H1 (cell line): ENCODE measurements around the gene CBFB. TPM values are rescaled to one million over a fixed set of nuclear protein-coding genes. Genes with fewer than 3 reads are reported as not detected.

ENCODE experiments used
- CTCF ChIA-PET: fragments of 300-600 bp; sonication (Branson Sonifier 250); formaldehyde crosslinking; loops from one replicate; lab custom pipeline; 2021; ENCODE audit not compliant: partially characterized antibody; lab: Charles Lee
- POLR2A ChIA-PET: fragments of 300-600 bp; sonication (Branson Sonifier 250); formaldehyde crosslinking; loops from one replicate; lab custom pipeline; 2021; ENCODE audit warnings: inconsistent platforms; ENCODE audit not compliant: partially characterized antibody; lab: Charles Lee
- DNase-seq, 2 experiments: peaks; one replicate each; pipeline versions ENCODE4 v3.0.0 to v3.0.0-alpha.2; 2010 to 2022; ENCODE audit warnings: low spot score in 2 of 2, low read depth in 1 of 2, mixed read lengths in 1 of 2
- FAIRE-seq: peaks from 2 replicates; lab custom pipeline; 2011; peaks lifted over from hg19 to GRCh38; lab: Jason Lieb, UNC
- H2AFZ ChIP-seq: 2 replicates; pipeline ENCODE4 v1.8.1; 2012; ENCODE audit warnings: low read length, inconsistent platforms
- H2AK5ac ChIP-seq: 2 replicates; pipeline ENCODE4 v1.6.1; 2013; ENCODE audit warnings: low read depth, low read length
- H2BK120ac ChIP-seq: replicated peaks from 2 replicates; pipeline ENCODE3; 2013; ENCODE audit warnings: low read depth, low read length, inconsistent platforms
- H2BK12ac ChIP-seq: 2 replicates; pipeline ENCODE4 v1.6.1; 2013; ENCODE audit warnings: low read depth, low read length
- H2BK15ac ChIP-seq: 2 replicates; pipeline ENCODE4 v1.6.1; 2013; ENCODE audit warnings: low read length
- H2BK20ac ChIP-seq: 2 replicates; pipeline ENCODE4 v1.6.1; 2013; ENCODE audit warnings: low read length
- H2BK5ac ChIP-seq: 2 replicates; pipeline ENCODE4 v1.6.1; 2013; ENCODE audit warnings: low read depth, low read length
- H3K14ac ChIP-seq: 2 replicates; pipeline ENCODE4 v1.6.1; 2013; ENCODE audit warnings: inconsistent platforms; ENCODE audit not compliant: insufficient read length
- H3K18ac ChIP-seq: 2 replicates; pipeline ENCODE4 v1.6.1; 2013; ENCODE audit warnings: low read length; ENCODE audit errors: extremely low read depth
- H3K23ac ChIP-seq: 2 replicates; pipeline ENCODE4 v1.6.1; 2013; ENCODE audit warnings: inconsistent platforms; ENCODE audit not compliant: insufficient read length
- H3K23me2 ChIP-seq: 2 replicates; pipeline ENCODE4 v1.6.1; 2013; ENCODE audit warnings: low read depth, low read length
- H3K27ac ChIP-seq: 2 replicates; pipeline ENCODE4 v1.6.1; 2011; ENCODE audit warnings: low read depth, low read length, inconsistent platforms
- H3K27me3 ChIP-seq, 4 experiments: replicated peaks in 1 of 4; 1 replicate in 1 of 4; 2 replicates in 3 of 4; pipeline versions ENCODE4 v1.6.1 to v1.8.1; 2011 to 2013; ENCODE audit warnings: low read length in 3 of 4, mild to moderate bottlenecking in 3 of 4, inconsistent platforms in 2 of 4, mixed read lengths in 2 of 4, moderate library complexity in 1 of 4; ENCODE audit not compliant: control insufficient read depth in 3 of 4, insufficient read depth in 3 of 4; ENCODE audit errors: extremely low read depth in 1 of 4
- H3K36me3 ChIP-seq, 4 experiments: 2 replicates each; pipeline versions ENCODE4 v1.6.1 to v1.8.1; 2011 to 2013; ENCODE audit warnings: mild to moderate bottlenecking in 4 of 4, low read length in 3 of 4, moderate library complexity in 2 of 4, control low read depth in 1 of 4, inconsistent platforms in 1 of 4; ENCODE audit not compliant: insufficient read depth in 4 of 4, control insufficient read depth in 2 of 4
- H3K4ac ChIP-seq: replicated peaks from 2 replicates; pipeline ENCODE3; 2013; ENCODE audit warnings: low read length, low read depth, mixed read lengths, inconsistent platforms; ENCODE audit not compliant: insufficient read length
- H3K4me1 ChIP-seq, 4 experiments: replicated peaks in 1 of 4; 1 replicate in 1 of 4; 2 replicates in 3 of 4; pipeline versions ENCODE4 v1.6.1 to v1.8.1; 2011 to 2013; ENCODE audit warnings: low read length in 3 of 4, inconsistent platforms in 2 of 4, mixed read lengths in 1 of 4; ENCODE audit not compliant: insufficient read depth in 4 of 4, control insufficient read depth in 3 of 4
- H3K4me2 ChIP-seq, 2 experiments: 2 replicates each; pipeline versions ENCODE4 v1.6.1 to v1.8.1; 2011 to 2013; ENCODE audit warnings: low read depth in 2 of 2, low read length in 2 of 2, control low read depth in 1 of 2, inconsistent platforms in 1 of 2, mild to moderate bottlenecking in 1 of 2; ENCODE audit not compliant: insufficient read depth in 1 of 2
- H3K4me3 ChIP-seq, 4 experiments: fragments of 200-600, 300-600 bp in 1 of 4; sonication (generic), shearing (Covaris generic), sonication (Bioruptor Twin) in 1 of 4; 2 replicates each; pipeline versions ENCODE4 v1.5.1 to v1.8.1; 2011 to 2016; ENCODE audit warnings: low read length in 4 of 4, low read depth in 3 of 4, control low read depth in 2 of 4, inconsistent platforms in 2 of 4, mild to moderate bottlenecking in 2 of 4, mixed read lengths in 1 of 4, moderate library complexity in 1 of 4; ENCODE audit not compliant: insufficient read depth in 2 of 4; ENCODE audit errors: extremely low read depth in 1 of 4
- H3K56ac ChIP-seq: replicated peaks from 2 replicates; pipeline ENCODE3; 2013; ENCODE audit warnings: low read depth, mild to moderate bottlenecking, mixed read lengths, low read length, inconsistent platforms; ENCODE audit not compliant: insufficient read length
- H3K79me1 ChIP-seq: 2 replicates; pipeline ENCODE4 v1.6.1; 2013; ENCODE audit warnings: low read depth, low read length, control low read depth
- H3K79me2 ChIP-seq, 2 experiments: 2 replicates each; pipeline versions ENCODE4 v1.6.1 to v1.8.1; 2012 to 2013; ENCODE audit warnings: low read length in 2 of 2, mild to moderate bottlenecking in 2 of 2, inconsistent platforms in 1 of 2; ENCODE audit not compliant: insufficient read depth in 2 of 2, control insufficient read depth in 1 of 2
- H3K9ac ChIP-seq, 4 experiments: replicated peaks in 1 of 4; 1 replicate in 1 of 4; 2 replicates in 3 of 4; pipeline versions ENCODE4 v1.6.1 to v1.8.1; 2011 to 2013; ENCODE audit warnings: low read depth in 3 of 4, low read length in 3 of 4, control low read depth in 2 of 4, mild to moderate bottlenecking in 2 of 4, moderate library complexity in 2 of 4, inconsistent platforms in 1 of 4; ENCODE audit errors: extremely low read depth in 1 of 4
- H3K9me3 ChIP-seq, 2 experiments: 2 replicates each; pipeline versions ENCODE4 v1.6.1 to v1.8.1; 2012 to 2013; ENCODE audit warnings: mild to moderate bottlenecking in 2 of 2, moderate library complexity in 2 of 2, control low read depth in 1 of 2, inconsistent platforms in 1 of 2, low read depth in 1 of 2, low read length in 1 of 2, mixed read lengths in 1 of 2; ENCODE audit not compliant: insufficient read depth in 2 of 2
- H4K20me1 ChIP-seq, 2 experiments: replicated peaks in 1 of 2; 2 replicates each; pipeline versions ENCODE3 to v1.8.1; 2011 to 2013; ENCODE audit warnings: inconsistent platforms in 2 of 2, low read length in 2 of 2, mild to moderate bottlenecking in 1 of 2; ENCODE audit not compliant: insufficient read depth in 2 of 2, control insufficient read depth in 1 of 2
- H4K5ac ChIP-seq: 2 replicates; pipeline ENCODE4 v1.6.1; 2013; ENCODE audit warnings: low read length, low read depth, mixed read lengths, inconsistent platforms; ENCODE audit not compliant: insufficient read length
- H4K8ac ChIP-seq: 2 replicates; pipeline ENCODE4 v1.8.0; 2013; ENCODE audit warnings: mild to moderate bottlenecking, moderate library complexity, low read length, inconsistent platforms; ENCODE audit not compliant: insufficient read depth; ENCODE audit errors: extremely low read depth
- H4K91ac ChIP-seq: replicated peaks from 2 replicates; pipeline ENCODE3; 2013; ENCODE audit warnings: low read length, mixed read lengths, inconsistent platforms; ENCODE audit not compliant: insufficient read length
- ATF3 ChIP-seq: IDR thresholded peaks from 2 replicates; pipeline ENCODE4 v1.6.1; 2011; ENCODE audit warnings: low read depth, mild to moderate bottlenecking, low read length; ENCODE audit not compliant: insufficient read depth
- CREB1 ChIP-seq: IDR thresholded peaks from 2 replicates; pipeline ENCODE4 v1.6.1; 2012; ENCODE audit warnings: inconsistent platforms
- RFX5 ChIP-seq: IDR thresholded peaks from 2 replicates; pipeline ENCODE4 v1.6.1; 2011; ENCODE audit warnings: low read depth, low read length, improper control_type of control experiment, borderline replicate concordance
- TEAD4 ChIP-seq: IDR thresholded peaks from 2 replicates; pipeline ENCODE4 v1.6.1; 2012; ENCODE audit warnings: low read depth, low read length, inconsistent platforms, mixed read lengths
- WGBS, 2 experiments: shearing (Covaris generic) in 1 of 2; methylation state at CpG; one replicate each; pipeline versions ENCODE4 v1.1.6 to v1.1.7; 2013 to 2015; ENCODE audit warnings: low lambda C conversion rate in 2 of 2, mixed read lengths in 2 of 2, inconsistent platforms in 1 of 2, low coverage in 1 of 2, missing lambda C conversion rate in 1 of 2; ENCODE audit not compliant: insufficient replicate concordance in 2 of 2, insufficient coverage in 1 of 2, insufficient read length in 1 of 2; ENCODE audit errors: extremely low coverage in 1 of 2, missing lambda C conversion rate in 1 of 2; 5-methylcytosine and 5-hydroxymethylcytosine counted together
- polyA plus RNA-seq, 7 experiments: library from polyadenylated mRNA; depleted of rRNA in 3 of 7; stranded (reverse) in 5 of 7; unstranded in 2 of 7; fragments of >200 nt in 5 of 7; fragments of 200-250 nt in 2 of 7; gene quantifications; 1 replicate in 5 of 7; 2 replicates in 1 of 7; 4 replicates in 1 of 7; pipeline versions ENCODE4 v1.2.1 to v1.2.3, GENCODE V29; 2011 to 2013; ENCODE audit warnings: missing spikeins in 2 of 7, mixed read lengths in 2 of 7
- total RNA-seq: library from RNA; stranded (reverse); fragmentation: NEBNext Ultra II Directional; extraction: Animal tissue kit (Norgen Biotek cat#: 25700); gene quantifications from 2 replicates; pipeline ENCODE4 v1.2.1, GENCODE V29; 2021

The CBFB gene
- total and polyA plus RNA-seq, 2 of the 8 experiments (the other 6 are each of a cell fraction or from before 2014, with no cell fraction given), result 11.5 to 31.6 TPM

GRCh38 chr16:67105246-67105645, 76.3 kb downstream of the CBFB start:
- no peak overlapping the region for H2BK5ac ChIP-seq

More at GRCh38 chr16:67105246-67105645, 76.3 kb downstream of the CBFB start:
- H4K91ac ChIP-seq, result no peak overlapping the region
- CTCF ChIA-PET, result interaction anchor here (0.5 to 12.0 kb wide), 18 partner anchors 10 to 1056 kb away, joined by 3 to 164 read pairs (median 4); no protein-coding TSS in a partner anchor
- H3K27ac ChIP-seq, result no peak overlapping the region
- H3K36me3 ChIP-seq, result no peaks in the 10 kb centered on the region; a peak in 1 of 8 replicates
- no peak overlapping the region for H2BK20ac ChIP-seq
- FAIRE-seq (no peak), DNase-seq (no peak)
- no peak overlapping the region for H2BK15ac ChIP-seq
- no peak for TF ChIP-seq RFX5
- TF ChIP-seq CREB1, result no peak
- TF ChIP-seq TEAD4, result no peak
- TF ChIP-seq ATF3, result no peak
- H3K79me1 ChIP-seq, result no peaks in the 10 kb centered on the region
- H3K9me3 ChIP-seq, result no peaks in the 10 kb centered on the region
- H3K14ac ChIP-seq, result no peak overlapping the region
- peaks cover 0 to 7% (median 5%) of the 10 kb centered on the region in 4 experiments; a peak in 3 of 7 replicates for H3K4me1 ChIP-seq
- no peaks in the 10 kb centered on the region for H4K20me1 ChIP-seq
- H4K8ac ChIP-seq, result no peak overlapping the region
- no peak overlapping the region for H3K23ac ChIP-seq
- POLR2A ChIA-PET, result interaction anchor here (1.5 kb wide), 1 partner anchor 89 kb away, joined by 4 read pairs; no protein-coding TSS in a partner anchor
- no peak overlapping the region for H2AFZ ChIP-seq
- H3K4me3 ChIP-seq, result no peak overlapping the region
- no peak overlapping the region for H3K4ac ChIP-seq
- H3K18ac ChIP-seq, result no peak overlapping the region
- no peak overlapping the region for H3K56ac ChIP-seq
- H3K9ac ChIP-seq, result no peak overlapping the region
- 0 out of 4 replicates have a peak, but pooled peaks cover 0 to 2% of the 10 kb centered on the region in 2 experiments for H3K79me2 ChIP-seq
- no peak overlapping the region for H4K5ac ChIP-seq
- 92% methylated on average over 2 of the region's 2 CpGs; no CpG with 5 or more reads in 1 of the 2 experiments for WGBS, 2 experiments
- H3K4me2 ChIP-seq, result no peak overlapping the region
- no peak overlapping the region for H2AK5ac ChIP-seq
- no peak overlapping the region for H2BK12ac ChIP-seq
- peaks cover 0 to 4% (median 1%) of the 10 kb centered on the region in 4 experiments; a peak in 2 of 7 replicates for H3K27me3 ChIP-seq
- no peak overlapping the region for H2BK120ac ChIP-seq
- H3K23me2 ChIP-seq, result peaks cover 8% of the 10 kb centered on the region
